Endothelial cell of umbilical vein (primary cell): ENCODE measurements around the gene GABARAPL2. TPM values are rescaled to one million over a fixed set of nuclear protein-coding genes. Genes with fewer than 3 reads are reported as not detected.
"Not testable (repeated sequence)": the region's sequence is repeated elsewhere in the genome, so short reads cannot be mapped to it uniquely, and the experiment has no call there.

Experiments
- BruUV-seq: library from RNA; stranded (reverse); fragments of 400-500 nt; replicated peaks from 2 replicates; lab custom pipeline; 2021; lab: Mats Ljungman, UMichigan
- CTCF ChIA-PET: fragments of 300-600, 350-600 bp; sonication (Branson Sonifier 250); formaldehyde crosslinking; loops from one replicate; lab custom pipeline; 2021; ENCODE audit warnings: antibody characterized with exemption, inconsistent platforms; lab: Charles Lee
- POLR2A ChIA-PET: fragments of 300-600, 350-600 bp; sonication (Branson Sonifier 250); formaldehyde crosslinking; loops from one replicate; lab custom pipeline; 2021; ENCODE audit warnings: antibody characterized with exemption, inconsistent platforms; lab: Charles Lee
- DNase-seq: peaks from one replicate; pipeline ENCODE4 v3.0.0-alpha.2; 2011; ENCODE audit warnings: low read depth, low spot score
- FAIRE-seq: peaks from 2 replicates; lab custom pipeline; 2011; peaks lifted over from hg19 to GRCh38; lab: Jason Lieb, UNC
- H2AFZ ChIP-seq: 2 replicates; pipeline ENCODE4 v1.6.0; 2012; ENCODE audit warnings: low read depth, low read length, control low read depth, inconsistent platforms
- H3K27ac ChIP-seq: 2 replicates; pipeline ENCODE4 v1.5.1; 2011; ENCODE audit warnings: low read depth, mild to moderate bottlenecking, control low read depth, low read length, moderate library complexity; ENCODE audit not compliant: insufficient read depth
- H3K27me3 ChIP-seq, 2 experiments: 2 replicates each; pipeline versions ENCODE4 v1.6.0 to v1.6.1; 2011; ENCODE audit warnings: low read length in 2 of 2, mixed read lengths in 1 of 2; ENCODE audit not compliant: control insufficient read depth in 2 of 2, insufficient read depth in 2 of 2
- H3K36me3 ChIP-seq, 2 experiments: 2 replicates in 1 of 2; 3 replicates in 1 of 2; pipeline ENCODE4 v1.5.1; 2011; ENCODE audit warnings: low read length in 2 of 2, mild to moderate bottlenecking in 1 of 2, moderate library complexity in 1 of 2; ENCODE audit not compliant: control insufficient read depth in 2 of 2, insufficient read depth in 2 of 2; ENCODE audit errors: extremely low read depth in 1 of 2
- H3K4me1 ChIP-seq: 3 replicates; pipeline ENCODE4 v1.5.1; 2011; ENCODE audit warnings: mild to moderate bottlenecking, low read length; ENCODE audit not compliant: control insufficient read depth, insufficient read depth; ENCODE audit errors: extremely low read depth
- H3K4me2 ChIP-seq: 2 replicates; pipeline ENCODE4 v1.6.1; 2011; ENCODE audit warnings: low read length, control low read depth, mixed read lengths; ENCODE audit not compliant: insufficient read depth
- H3K4me3 ChIP-seq, 3 experiments: fragments of 200-600 bp in 1 of 3; sonication (generic), shearing (Covaris generic) in 1 of 3; replicated peaks in 1 of 3; 2 replicates each; pipeline ENCODE4 v1.5.1; 2011 to 2016; ENCODE audit warnings: control low read depth in 3 of 3, low read length in 3 of 3, mild to moderate bottlenecking in 2 of 3, inconsistent platforms in 1 of 3, low read depth in 1 of 3, moderate library complexity in 1 of 3; ENCODE audit not compliant: insufficient read depth in 1 of 3
- H3K79me2 ChIP-seq: 2 replicates; pipeline ENCODE4 v1.6.0; 2012; ENCODE audit warnings: low read length, inconsistent platforms; ENCODE audit not compliant: control insufficient read depth, insufficient read depth
- H3K9ac ChIP-seq: replicated peaks from 2 replicates; pipeline ENCODE3; 2011; ENCODE audit warnings: low read length, control low read depth; ENCODE audit not compliant: insufficient read depth; ENCODE audit errors: extremely low read depth
- H3K9me1 ChIP-seq: replicated peaks from 3 replicates; pipeline ENCODE4 v1.6.0; 2011; ENCODE audit warnings: mild to moderate bottlenecking, low read length; ENCODE audit not compliant: control insufficient read depth, insufficient read depth; ENCODE audit errors: extremely low read depth
- H3K9me3 ChIP-seq: replicated peaks from 2 replicates; pipeline ENCODE4 v1.5.1; 2012; ENCODE audit warnings: low read length, inconsistent platforms; ENCODE audit not compliant: control insufficient read depth, insufficient read depth
- H4K20me1 ChIP-seq: replicated peaks from 2 replicates; pipeline ENCODE3; 2011; ENCODE audit warnings: mild to moderate bottlenecking, low read length; ENCODE audit not compliant: control insufficient read depth, insufficient read depth; ENCODE audit errors: extremely low read depth
- CTCF ChIP-seq, 2 donors: IDR thresholded peaks; 1 replicate in 1 of 2; 2 replicates in 1 of 2; pipeline ENCODE4 v1.5.1; 2011; ENCODE audit warnings: low read length in 2 of 2, mild to moderate bottlenecking in 2 of 2, moderate library complexity in 2 of 2, control low read depth in 1 of 2, inconsistent platforms in 1 of 2, low read depth in 1 of 2; ENCODE audit not compliant: insufficient read depth in 1 of 2; ENCODE audit errors: extremely low read depth in 1 of 2
- EZH2 ChIP-seq: IDR thresholded peaks from 2 replicates; pipeline ENCODE4 v1.6.1; 2012; ENCODE audit warnings: borderline replicate concordance, low read depth, mild to moderate bottlenecking, moderate library complexity, low read length, inconsistent platforms; ENCODE audit not compliant: severe bottlenecking
- FOS ChIP-seq: IDR thresholded peaks from 2 replicates; pipeline ENCODE4 v1.6.1; 2011; ENCODE audit warnings: mild to moderate bottlenecking, low read length, moderate library complexity, borderline replicate concordance; ENCODE audit not compliant: insufficient read depth
- GATA2 ChIP-seq: IDR thresholded peaks from 2 replicates; pipeline ENCODE4 v1.7.0; 2011; ENCODE audit warnings: low read depth, mild to moderate bottlenecking, moderate library complexity, mixed read lengths, low read length; ENCODE audit not compliant: insufficient read length, insufficient read depth
- JUN ChIP-seq: IDR thresholded peaks from 2 replicates; pipeline ENCODE4 v1.6.1; 2011; ENCODE audit warnings: borderline replicate concordance, low read depth; ENCODE audit not compliant: insufficient read length, insufficient read depth
- MYC ChIP-seq: IDR thresholded peaks from one replicate; pipeline ENCODE4 v1.6.1; 2011; ENCODE audit warnings: mild to moderate bottlenecking, low read depth, low read length
- POLR2A ChIP-seq: IDR thresholded peaks from 2 replicates; pipeline ENCODE4 v1.6.1; 2012; ENCODE audit warnings: low read depth, mild to moderate bottlenecking, control low read depth, low read length
- POLR2AphosphoS5 ChIP-seq: IDR thresholded peaks from 2 replicates; pipeline ENCODE4 v1.6.1; 2012; ENCODE audit warnings: low read depth, mild to moderate bottlenecking, control low read depth, low read length, moderate library complexity; ENCODE audit not compliant: insufficient read depth
- dilution Hi-C: fragments of 300-500 bp; cut with MboI; formaldehyde crosslinking; loops from one replicate; pipeline ENCODE4 v1.15.0; 2019; ENCODE audit warnings: low sequenced_read_pairs; ENCODE audit not compliant: extremely low pct_ligation_motif_present
- intact Hi-C: fragments of 100-400 bp; cut with micrococcal nuclease; formaldehyde crosslinking; loops from one replicate; pipeline ENCODE4 v1.10.0; 2022
- polyA plus RNA-seq, 4 experiments: library from polyadenylated mRNA; depleted of rRNA in 3 of 4; stranded (reverse) in 3 of 4; unstranded in 1 of 4; fragments of >200 nt; gene quantifications; 2 replicates each; pipeline versions ENCODE4 v1.2.1 to v1.2.3, GENCODE V29; 2011 to 2012; ENCODE audit warnings: missing spikeins in 1 of 4
- total RNA-seq: library from RNA; stranded (reverse); gene quantifications from 2 replicates; pipeline ENCODE4 v1.2.3, GENCODE V29; 2021
- TF ChIP-seq, protein P1 (sequence below): IDR thresholded peaks from 2 replicates; pipeline ENCODE4 v1.6.1; 2011; ENCODE audit not compliant: insufficient read depth, insufficient read length

GABARAPL2 gene
- total and polyA plus RNA-seq, 2 donors (not counting 3 experiments of a cell fraction or from before 2014, with no cell fraction given), result 77.9 to 84.5 TPM

DNA sequence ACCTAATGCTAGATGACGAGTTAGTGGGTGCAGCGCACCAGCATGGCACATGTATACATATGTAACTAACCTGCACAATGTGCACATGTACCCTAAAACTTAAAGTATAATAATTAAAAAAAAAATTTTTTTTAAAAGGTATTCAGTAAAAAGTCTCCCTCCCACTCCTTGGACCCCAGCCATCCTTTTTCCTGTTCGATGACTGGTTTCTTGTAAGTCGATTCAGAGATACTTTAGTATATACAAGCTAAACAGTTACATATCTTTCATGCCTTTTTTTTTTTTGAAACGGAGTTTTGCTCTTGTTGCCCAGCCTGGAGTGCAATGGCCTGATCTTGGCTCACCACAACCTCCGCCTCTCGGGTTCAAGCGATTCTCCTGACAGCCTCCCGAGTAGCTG lies 25.7 kb downstream of the GABARAPL2 start:
- DNase-seq, H3K27me3 ChIP-seq, dilution Hi-C loops, H3K4me2 ChIP-seq, H3K9me1 ChIP-seq, H3K36me3 ChIP-seq, H2AFZ ChIP-seq, H4K20me1 ChIP-seq, BruUV-seq, H3K9ac ChIP-seq, H3K79me2 ChIP-seq, H3K9me3 ChIP-seq, H3K4me3 ChIP-seq, intact Hi-C loops, H3K27ac ChIP-seq, POLR2A ChIA-PET: not testable (repeated sequence)
- H3K4me1 ChIP-seq, result peaks cover 16% of the 10 kb centered on the region
- CTCF ChIA-PET, result interaction anchor here (1.2 kb wide), 1 partner anchor 8 kb away, joined by 4 read pairs; no protein-coding TSS in a partner anchor
- FAIRE-seq, result peak; percentile 24

DNA sequence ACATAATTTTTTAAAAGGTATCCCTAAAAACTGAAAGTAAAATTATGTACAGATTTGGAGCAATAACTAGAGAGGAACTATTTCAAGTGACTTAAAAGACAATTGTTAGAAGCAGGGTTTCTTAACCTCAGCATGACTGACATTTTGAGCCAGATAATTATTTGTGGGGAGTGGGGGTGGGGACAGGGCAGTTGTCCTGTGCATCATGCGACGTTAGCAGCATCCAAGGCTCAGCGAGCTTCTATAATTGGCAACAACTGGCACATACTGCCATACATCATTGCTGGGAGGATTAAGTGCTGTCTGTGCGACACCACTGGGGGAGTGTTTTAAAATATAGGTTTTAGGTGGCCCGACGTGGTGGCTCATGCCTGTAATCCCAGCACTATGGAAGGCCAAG lies 27.1 kb downstream of the GABARAPL2 start:
- BruUV-seq, result no TSS peak
- FAIRE-seq (no peak), DNase-seq (no peak)
- ChIA-PET CTCF (no interaction called here), POLR2A (no interaction called here)
- Histone ChIP-seq H2AFZ (no peak overlapping the region), H3K79me2 (no peaks in the 10 kb centered on the region), H3K9me1 (no peaks in the 10 kb centered on the region), H3K27ac (no peak overlapping the region), H3K4me3 (no peak overlapping the region), H3K9me3 (no peaks in the 10 kb centered on the region), H3K9ac (no peak overlapping the region), H3K27me3 (no peaks in the 10 kb centered on the region), H3K4me2 (no peak overlapping the region), H4K20me1 (no peaks in the 10 kb centered on the region), H3K4me1 (peaks cover 16% of the 10 kb centered on the region), H3K36me3 (peaks cover 2 to 3% of the 10 kb centered on the region in 2 experiments)
- dilution Hi-C loops, result no loop called here
- no peak for TF ChIP-seq FOS
- TF ChIP-seq GATA2, result no peak
- no peak for TF ChIP-seq JUN
- TF ChIP-seq MYC, result no peak
- TF ChIP-seq EZH2, result no peak
- TF ChIP-seq POLR2A, result no peak
- no peak for TF ChIP-seq CTCF (IDR thresholded peaks at IDR 0.05; ENCODE audit: extremely low read depth in 1 of 2, insufficient read depth in 1 of 2, low read depth in 1 of 2, low read length in 2 of 2)
- TF ChIP-seq, protein P1, sequence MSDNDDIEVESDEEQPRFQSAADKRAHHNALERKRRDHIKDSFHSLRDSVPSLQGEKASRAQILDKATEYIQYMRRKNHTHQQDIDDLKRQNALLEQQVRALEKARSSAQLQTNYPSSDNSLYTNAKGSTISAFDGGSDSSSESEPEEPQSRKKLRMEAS, result no peak
- no peak for TF ChIP-seq POLR2AphosphoS5
- intact Hi-C loops, result no loop called here
